Stimulated activated CD4-positive, alpha-beta T cell treated with anti-CD3 and anti-CD28 coated beads, Interleukin-12 subunit alpha, Interleukin-12 subunit beta, amount 100 ng/mL, for 24 hours (primary cell): Measurements from ENCODE around the gene STPG4.
"Not testable (repeated sequence)": the region's sequence is repeated elsewhere in the genome, so short reads cannot be mapped to it uniquely, and the experiment has no call there.

Source experiments
- DNase-seq, 2 experiments: peaks; one replicate each; pipeline ENCODE4 v3.0.0-alpha.2; 2020; ENCODE audit warnings: low read depth in 2 of 2

The STPG4 gene

DNA sequence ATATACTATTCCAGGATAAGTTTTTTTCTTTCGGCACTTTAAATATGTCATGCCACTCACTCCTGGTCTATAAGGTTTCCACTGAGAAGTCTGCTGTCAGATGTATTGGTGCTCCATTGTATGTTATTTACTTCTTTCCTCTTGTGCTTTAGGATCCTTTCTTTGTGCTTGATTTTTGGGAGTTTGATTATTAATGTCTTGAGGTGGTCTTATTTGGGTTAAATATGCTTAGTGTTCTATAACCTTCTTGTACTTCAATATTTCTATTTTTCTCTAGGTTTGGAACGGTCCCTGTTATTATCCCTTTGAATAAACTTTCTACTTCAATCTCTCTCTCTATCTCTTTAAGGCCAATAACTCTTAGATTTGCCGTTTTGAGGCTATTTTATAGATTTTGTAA lies 28.3 kb downstream of the STPG4 start:
- DNase-seq, result no peak

- not testable (repeated sequence) for DNase-seq
These were observed 30.4 kb downstream of the STPG4 start for GRCh38 chr2:47124740-47125139.

GRCh38 chr2:47120424-47120823 lies 34.7 kb downstream of the STPG4 start:
- DNase-seq, result not testable (repeated sequence)

DNA sequence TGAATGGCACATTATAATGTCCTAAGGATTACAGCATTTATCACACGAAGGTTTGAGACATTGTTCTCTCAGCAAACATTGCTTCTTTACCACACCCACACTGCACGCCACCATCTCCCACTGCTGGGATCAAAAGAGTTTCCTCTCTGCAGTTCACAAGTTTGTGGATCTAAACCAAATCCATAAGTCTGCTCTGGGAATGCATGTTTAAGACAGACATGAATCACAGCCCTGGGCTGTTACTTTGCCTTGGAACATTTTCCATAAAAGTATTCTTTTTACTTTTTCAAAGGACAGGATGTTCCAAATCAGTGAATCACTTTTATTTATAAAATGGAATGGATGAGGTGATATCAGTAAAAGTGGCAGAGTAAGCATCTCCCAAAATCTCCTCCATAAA lies 36.1 kb downstream of the STPG4 start:
- no peak for DNase-seq

DNA sequence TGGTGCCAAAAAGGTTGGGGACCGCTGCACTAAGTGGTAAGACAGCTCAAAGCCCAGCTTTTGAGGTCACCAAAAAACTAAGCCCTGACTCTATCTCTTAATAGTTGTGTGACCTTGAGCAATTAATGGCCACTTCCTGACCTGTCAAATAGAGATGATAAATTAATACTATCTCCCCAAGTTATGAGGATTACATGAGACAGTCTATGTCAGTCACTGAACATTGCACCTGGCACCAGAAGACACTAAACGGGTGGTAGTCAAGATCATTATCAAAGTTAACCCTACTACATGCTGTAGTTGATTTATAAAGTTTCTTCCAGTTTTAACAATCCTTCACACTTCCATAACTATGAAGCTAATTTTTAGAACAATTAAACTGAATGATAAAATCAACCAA lies 36.5 kb downstream of the STPG4 start:
- DNase-seq, result no peak

DNA sequence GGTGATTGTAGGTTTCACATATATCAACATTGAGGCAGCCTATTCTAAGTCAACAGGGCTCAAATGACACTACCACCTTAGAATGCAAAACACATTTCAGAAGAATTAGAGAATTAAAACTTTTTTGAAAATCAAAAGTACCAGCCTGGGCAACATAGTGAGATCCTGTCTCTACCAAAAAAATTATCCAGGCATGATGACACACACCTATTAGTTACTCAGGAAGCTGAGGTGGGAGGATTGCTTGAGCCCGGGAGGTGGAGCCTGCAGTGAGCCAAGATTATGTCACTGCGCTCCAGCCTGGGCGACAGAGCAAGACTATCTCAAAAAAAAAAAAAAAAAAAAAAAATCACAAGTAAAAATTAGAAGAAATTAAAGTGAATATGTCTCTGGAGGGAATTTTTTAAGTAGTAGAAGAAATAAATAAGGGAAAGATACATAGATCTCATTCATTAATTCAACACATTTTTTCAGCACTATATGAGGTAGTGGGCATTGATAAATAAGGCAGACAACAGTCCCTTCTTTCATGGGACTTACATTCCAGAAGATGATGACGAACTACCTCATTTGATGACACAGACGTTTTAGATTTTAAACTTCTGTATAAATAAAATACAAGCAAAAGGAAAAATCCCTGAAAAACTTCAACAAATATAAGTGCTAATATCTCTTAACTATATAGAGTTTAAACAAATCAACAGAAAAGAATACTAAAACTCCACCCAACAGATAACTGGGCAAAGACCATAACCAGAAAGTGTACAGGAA lies 42.3 kb downstream of the STPG4 start:
- no peak for DNase-seq

- DNase-seq, result no peak
These were observed 45.4 kb downstream of the STPG4 start for GRCh38 chr2:47109680-47110079.

- DNase-seq, result no peak
These were observed 46.1 kb downstream of the STPG4 start for GRCh38 chr2:47109007-47109375.

- not testable (repeated sequence) for DNase-seq
These were observed 46.7 kb downstream of the STPG4 start for GRCh38 chr2:47108267-47109006.

DNA sequence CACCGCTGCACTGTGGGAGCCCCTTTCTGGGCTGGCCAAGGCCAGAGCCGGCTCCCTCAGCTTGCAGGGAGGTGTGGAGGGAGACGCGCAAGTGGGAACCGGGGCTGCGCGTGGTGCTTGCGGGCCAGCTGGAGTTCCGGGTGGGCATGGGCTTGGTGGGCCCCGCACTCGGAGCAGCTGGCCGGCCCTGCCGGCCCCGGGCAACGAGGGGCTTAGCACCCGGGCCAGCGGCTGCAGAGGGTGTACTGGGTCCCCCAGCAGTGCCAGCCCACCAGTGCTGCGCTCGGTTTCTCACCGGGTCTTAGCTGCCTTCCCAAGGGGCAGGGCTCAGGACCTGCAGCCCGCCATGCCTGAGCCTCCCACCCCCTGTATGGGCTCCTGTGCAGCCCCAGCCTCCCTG lies 47.9 kb downstream of the STPG4 start:
- DNase-seq, result not testable (repeated sequence)

DNA sequence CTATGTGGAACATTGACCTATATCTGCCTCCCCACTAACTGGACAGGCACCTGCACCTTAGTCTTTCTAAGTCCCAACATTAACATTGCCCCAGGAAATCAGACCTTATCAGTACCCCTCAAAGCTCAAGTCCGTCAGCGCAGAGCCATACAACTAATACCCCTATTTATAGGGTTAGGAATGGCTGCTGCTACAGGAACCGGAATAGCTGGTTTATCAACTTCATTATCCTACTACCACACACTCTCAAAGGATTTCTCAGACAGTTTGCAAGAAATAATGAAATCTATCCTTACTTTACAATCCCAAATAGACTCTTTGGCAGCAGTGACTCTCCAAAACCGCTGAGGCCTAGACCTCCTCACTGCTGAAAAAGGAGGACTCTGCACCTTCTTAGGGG lies 48.9 kb downstream of the STPG4 start:
- DNase-seq, result not testable (repeated sequence)

DNA sequence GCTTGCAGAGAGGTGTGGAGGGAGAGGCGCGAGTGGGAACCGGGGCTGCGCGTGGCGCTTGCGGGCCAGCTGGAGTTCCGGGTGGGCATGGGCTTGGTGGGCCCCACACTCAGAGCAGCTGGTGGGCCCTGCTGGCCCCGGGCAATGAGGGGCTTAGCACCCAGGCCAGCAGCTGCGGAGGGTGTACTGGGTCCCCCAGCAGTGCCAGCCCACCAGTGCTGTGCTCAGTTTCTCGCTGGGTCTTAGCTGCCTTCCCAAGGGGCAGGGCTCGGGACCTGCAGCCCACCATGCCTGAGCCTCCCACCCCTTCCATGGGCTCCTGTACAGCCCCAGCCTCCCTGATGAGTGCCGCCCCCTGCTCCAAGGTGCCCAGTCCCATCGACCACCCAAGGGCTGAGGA lies 55.4 kb downstream of the STPG4 start:
- not testable (repeated sequence) for DNase-seq

DNA sequence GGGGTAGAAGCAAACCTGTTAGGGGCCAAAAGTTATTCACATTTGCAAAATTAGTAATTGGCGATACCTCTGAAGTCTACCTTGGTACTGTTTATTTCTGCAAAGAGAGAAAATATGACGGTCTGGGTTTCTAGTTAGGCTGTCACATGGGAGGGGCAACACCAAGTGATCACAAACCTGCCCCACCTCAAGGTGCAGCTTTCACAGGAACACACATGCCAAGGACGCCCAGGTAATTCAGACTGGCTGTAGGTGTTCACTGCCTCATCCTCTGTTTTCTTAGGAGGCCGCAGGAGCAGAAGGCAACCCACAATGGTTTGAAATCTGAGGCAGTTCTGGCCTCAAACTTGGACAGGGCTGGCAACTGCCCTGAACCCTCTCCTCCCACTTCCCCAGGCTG lies 56.2 kb downstream of the STPG4 start:
- DNase-seq, result no peak

DNA sequence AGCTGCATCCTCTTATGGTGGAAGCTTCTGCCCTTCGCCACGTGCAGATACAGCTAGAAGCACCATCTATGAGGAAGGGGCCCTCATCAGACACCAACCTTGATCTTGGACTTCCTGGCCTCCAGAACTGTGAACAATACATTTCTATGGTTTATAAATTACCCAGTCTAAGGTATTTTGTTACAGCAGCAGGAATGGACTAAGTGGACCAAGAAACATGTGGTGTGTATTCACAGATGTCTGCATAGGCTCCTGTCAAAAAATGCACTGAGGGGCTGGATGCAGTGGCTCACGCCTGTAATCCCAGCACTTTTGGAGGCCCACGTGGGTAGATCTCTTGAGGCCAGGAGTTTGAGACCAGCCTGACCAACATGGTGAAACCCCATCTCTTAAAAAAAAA lies 57.5 kb downstream of the STPG4 start:
- DNase-seq, result no peak

GRCh38 chr2:47096451-47096850 lies 58.7 kb downstream of the STPG4 start:
- no peak for DNase-seq

GRCh38 chr2:47095349-47096020 lies 59.6 kb downstream of the STPG4 start:
- no peak for DNase-seq

GRCh38 chr2:47094511-47095142 lies 60.5 kb downstream of the STPG4 start:
- DNase-seq, result no peak

GRCh38 chr2:47093626-47094025 lies 61.5 kb downstream of the STPG4 start:
- no peak for DNase-seq

- DNase-seq, result no peak
These were observed 62.6 kb downstream of the STPG4 start for GRCh38 chr2:47092465-47092864.

DNA sequence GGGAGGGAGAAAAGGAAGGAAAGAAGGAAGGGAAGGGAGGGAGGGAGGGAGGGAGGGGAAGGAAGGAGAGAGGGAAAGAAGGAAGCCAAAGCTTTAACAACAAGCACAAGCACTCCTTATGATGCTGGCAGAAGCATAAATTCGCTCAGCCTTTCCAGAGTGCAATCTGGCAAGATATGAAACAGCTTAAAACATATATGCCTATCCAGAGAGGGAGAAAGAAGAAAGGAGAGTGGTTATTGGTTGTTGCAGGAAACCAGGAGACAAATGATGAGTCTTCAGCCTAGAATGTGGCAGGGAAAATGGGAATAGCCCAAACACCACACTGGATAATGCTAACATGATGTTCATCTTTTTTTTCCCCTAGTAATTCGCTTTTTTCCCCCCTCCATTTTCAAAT lies 64.0 kb downstream of the STPG4 start:
- no peak for DNase-seq

DNA sequence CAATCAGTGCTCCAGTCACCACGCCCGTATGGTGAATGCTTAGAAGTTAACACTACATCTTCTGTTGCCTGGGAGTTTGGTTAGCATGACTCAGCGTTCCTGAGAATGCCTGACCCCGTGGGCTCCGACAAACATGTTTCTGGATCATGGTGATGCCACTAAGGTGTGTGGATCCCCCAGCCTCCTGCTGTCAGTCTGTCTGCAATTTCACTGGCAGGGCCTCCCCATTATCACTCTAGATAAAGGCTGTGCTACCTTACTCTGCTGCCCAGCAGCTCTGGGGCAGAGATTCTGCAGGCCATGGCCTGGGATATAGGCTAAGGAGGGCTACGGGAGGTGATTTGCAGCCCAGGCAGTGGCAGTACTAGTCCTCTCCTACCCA lies 66.0 kb downstream of the STPG4 start:
- DNase-seq, result no peak

DNA sequence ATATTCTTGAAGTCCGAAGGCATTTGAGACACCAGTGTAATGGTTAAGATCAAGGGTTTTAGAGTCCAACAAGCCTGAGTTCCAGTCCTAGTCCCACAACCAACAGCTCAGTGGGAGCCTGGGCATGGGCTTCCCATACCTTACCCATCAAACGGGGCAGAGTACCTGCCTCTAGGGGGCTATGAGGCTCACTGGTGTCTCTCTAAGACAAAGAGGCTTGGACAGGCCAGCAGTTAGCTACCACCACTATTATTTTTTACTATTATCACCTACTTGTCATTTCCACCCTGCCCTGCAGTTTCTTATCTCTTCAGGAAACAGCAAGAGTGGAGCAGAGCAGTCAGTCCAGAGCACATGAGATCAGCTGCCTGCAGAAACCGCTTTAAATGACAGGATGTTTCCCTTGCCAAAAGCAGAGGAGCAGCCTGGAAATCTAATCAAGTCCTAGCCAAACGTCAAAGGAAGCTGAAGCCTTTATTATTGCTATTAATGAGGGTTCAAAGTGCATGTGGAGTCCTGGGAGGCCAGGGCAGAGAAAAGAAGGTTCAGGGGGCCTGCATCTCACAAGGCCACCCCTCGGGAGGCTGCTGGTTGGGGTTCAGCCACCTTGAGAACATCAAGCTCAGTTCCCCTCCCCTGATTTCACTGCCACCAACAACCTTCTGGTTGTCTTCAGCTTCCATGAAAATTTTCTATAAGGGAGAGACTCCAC lies 66.6 kb downstream of the STPG4 start:
- DNase-seq, result no peak
